HG03439 (cell line): ENCODE data around the gene UGT1A9.

Experiments
- ATAC-seq: cut with Tn5 transposase; IDR thresholded peaks from one replicate; pipeline ENCODE4 v1.9.1; 2021; ENCODE audit warnings: mild to moderate bottlenecking, moderate library complexity; ENCODE audit not compliant: unreplicated experiment

Gene UGT1A9

GRCh38 chr2:233813236-233814055 is 141.7 kb downstream of the UGT1A9 start:
- no peak for ATAC-seq

DNA sequence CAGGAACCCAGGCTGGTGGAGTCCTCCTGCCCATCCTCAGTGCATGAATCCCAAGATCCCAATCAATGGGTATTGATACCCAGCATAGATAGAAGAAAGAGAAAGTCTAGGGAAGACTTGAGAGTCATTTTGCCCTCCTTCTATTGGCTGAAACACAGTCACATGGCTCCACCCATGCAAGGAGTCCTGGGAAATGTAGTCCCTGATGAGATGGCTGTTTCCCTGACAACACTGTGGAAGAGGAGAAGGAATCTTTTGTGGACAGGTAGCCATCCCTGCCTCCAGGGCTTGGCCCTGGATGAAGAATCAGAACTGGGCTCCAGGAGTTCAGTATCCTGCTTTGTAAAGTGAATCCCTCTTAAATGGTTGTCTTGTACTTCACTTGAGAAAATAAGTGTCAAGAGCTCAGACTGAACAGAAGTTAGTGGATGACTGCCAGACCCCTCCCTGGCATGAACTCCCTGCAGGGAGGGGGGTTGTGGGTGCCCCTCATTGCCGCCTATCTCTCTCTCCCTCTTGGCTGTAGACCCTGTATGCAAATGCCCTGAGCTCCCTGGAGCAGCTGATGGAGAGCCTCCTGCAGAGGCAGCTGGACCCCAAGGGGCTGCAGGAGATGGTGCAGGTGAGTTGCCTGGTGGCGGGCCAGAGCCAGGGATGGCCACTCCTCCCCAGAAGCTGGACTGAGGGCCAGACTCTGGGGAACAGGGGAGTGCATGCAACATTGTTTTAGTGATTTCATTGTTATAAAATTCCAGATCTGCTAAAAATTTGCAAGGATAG is 142.5 kb downstream of the UGT1A9 start:
- ATAC-seq: no peak

- no peak for ATAC-seq
Observed at GRCh38 chr2:233815861-233816260, 144.2 kb downstream of the UGT1A9 start.

DNA sequence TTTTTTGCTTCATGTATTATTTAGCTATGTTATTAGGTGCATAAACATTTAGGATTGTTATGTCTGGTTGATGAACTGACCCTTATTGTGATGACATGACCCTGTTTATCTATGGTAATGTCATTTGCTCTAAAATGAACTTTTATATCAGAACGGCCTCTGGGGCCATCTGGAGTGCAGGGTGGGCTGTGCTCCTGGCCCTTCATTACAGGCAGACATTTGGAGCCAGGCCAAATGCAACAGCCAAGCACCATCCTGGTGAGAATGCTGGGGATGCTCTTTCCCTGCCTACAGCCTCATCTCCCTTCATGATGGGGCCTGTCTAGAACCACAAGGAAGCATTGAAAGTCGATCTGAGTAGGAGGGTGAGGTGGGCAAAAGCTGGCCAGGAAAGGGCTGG is 144.6 kb downstream of the UGT1A9 start:
- ATAC-seq: no peak

GRCh38 chr2:233816771-233817170 is 145.1 kb downstream of the UGT1A9 start:
- ATAC-seq: no peak

DNA sequence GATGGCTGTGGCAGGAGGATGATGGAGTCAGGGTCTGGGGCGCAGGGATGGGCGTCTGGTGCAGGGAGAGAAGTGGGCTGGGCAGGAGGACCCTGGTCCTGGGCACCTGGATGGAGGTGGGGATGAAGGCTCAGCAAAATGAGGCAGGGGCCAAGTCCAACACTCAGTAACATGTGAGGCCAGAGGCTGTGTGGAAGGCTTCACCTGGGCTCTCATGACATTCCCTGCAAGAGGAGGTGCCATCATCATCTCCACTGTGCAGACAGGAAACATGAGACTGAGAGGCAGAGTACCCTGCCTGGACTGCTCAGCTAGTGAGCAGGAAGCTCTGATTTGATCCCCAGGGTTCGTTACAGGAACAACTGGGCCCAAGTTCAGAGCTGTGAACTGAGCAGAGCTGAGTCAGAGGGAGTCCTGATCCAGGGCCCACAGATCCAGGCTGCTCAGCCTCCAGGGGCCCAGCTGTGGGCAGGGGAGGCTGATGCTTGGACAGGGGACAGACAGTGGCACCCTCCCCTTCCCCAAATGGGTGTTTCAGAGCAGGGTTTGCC is 145.7 kb downstream of the UGT1A9 start:
- ATAC-seq: no peak

DNA sequence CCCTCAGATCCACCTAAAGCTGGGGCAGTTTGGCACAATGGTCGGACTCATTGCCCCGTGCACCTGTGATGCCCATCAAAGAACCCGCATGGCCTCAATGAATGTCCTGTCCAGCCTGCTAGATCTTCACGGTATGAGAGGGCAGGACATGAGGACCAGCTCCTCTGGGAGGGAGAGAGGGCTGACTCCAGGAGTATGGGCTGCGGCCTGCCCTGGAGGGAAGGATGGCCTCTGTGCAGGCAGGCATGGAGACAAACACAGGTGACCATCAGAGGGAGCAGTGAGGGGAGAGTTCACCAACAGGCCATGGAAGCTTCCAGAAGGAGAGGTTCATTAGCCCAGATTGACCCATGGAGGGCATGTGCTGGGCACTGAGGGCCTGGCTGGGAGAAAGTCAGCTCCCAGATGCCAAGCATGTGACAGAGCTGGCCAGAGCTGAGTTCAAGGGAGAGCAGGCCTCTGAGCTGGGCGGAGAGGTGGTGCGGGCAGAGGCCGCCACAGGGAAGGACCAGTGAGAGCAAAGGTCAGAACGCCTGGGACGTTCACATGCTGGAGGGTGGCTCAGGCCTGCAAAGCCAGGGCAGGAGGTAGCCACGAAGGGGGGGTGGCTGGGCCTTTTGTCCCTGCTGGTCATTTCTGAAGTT is 146.4 kb downstream of the UGT1A9 start:
- ATAC-seq: no peak

DNA sequence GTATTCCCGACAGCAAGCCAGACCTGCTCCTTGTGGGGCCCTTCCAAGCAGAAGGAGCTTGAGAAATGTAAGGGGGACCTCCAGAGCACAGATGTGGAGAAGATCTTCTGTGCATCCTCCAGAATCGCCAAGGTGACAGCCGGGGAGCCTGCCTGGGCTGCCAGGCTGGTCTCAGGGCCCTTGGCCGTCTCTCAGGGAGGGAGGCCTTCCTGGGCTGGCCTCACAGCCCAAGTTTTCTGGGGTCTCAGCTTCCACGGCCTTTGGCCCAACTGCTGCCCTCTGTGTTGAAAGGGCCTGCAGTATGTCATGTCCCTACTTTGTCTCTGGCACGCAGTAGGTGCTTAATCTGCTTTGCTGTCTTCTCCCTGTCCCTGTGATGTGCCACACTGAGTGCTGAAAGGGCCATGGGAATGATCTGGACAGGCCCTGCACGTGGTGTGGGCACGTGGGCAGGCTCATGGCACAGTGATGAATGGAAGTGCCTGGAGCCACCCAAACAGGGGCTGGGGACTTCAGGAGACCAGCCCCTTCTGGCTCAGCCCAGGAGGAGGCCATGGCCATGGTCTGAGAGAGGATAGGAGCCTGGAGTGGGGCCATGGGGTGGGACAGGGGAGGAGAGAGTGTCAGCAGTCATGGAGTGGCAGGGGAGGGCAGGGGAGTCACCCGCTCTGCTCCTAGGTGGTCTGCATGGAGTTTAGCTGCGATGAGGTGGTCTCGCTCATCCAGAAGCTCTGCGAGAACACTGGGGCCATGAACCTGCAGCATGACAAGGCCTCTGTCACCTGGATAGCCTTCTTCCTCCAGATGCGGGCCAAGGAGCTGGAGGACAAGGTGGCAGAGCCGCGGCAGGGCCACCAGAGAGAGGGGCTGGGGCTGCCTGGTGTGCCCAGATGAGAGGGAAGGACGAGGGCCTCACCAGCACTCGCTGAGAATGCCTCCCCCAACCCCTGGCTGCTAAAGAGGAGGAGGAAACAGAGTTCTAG is 147.2 kb downstream of the UGT1A9 start:
- ATAC-seq: no peak

- ATAC-seq: no peak
Observed at GRCh38 chr2:233819884-233820773, 148.4 kb downstream of the UGT1A9 start.

DNA sequence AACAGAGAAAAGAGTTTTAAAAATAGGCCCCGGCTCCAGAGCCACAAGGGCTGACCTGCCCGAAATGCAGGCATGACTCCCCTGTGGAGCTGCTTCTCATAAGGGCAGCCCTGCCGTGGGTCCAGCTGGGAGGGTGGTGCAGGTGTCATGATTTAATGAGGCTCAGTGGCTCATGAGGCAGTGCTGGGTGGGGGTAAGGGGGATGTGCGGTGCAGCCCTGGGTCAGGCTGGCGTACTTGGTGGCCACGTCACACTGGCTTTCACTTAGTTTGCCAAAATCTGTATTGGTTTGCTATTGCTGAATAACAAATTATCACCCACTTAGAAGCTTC is 149.0 kb downstream of the UGT1A9 start:
- ATAC-seq: no peak

DNA sequence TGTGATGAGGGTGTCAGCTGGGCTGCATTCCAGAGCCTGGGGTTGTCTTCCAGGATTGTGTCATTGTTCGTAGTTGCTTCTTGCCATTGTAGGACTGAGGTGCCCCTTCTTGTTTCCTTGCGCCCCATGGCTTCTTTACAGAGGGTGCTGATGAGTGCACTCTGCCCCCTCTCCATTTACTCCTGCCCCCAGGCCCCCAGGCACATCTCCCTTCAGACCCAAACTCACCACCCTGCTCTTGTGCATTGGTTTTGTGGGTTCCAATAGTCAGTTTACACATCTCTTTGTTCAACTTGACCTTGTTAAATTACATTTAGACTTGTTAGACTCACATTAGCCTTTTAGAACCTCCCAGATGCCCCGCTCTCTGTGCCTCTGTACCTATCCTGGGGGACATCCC is 149.5 kb downstream of the UGT1A9 start:
- ATAC-seq: no peak

DNA sequence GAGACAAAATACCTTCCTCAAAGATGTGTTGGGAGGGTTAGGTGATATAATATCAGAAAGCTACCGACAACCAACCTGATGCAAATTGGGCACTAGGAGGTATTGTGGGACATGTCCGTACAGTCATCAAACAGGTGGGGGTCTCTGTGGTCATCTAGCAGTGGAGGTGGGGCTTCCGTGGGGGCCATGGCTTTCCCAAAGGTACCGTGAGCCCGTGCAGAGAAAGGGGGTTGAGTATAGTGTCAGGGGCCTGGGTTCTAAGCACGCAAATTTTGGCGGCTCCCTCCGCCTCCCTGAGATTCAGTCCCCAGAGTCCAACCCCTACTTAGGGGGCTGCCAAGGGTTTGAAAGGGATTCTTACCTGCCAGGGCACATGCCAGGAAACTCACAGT is 150.0 kb downstream of the UGT1A9 start:
- ATAC-seq: no peak

DNA sequence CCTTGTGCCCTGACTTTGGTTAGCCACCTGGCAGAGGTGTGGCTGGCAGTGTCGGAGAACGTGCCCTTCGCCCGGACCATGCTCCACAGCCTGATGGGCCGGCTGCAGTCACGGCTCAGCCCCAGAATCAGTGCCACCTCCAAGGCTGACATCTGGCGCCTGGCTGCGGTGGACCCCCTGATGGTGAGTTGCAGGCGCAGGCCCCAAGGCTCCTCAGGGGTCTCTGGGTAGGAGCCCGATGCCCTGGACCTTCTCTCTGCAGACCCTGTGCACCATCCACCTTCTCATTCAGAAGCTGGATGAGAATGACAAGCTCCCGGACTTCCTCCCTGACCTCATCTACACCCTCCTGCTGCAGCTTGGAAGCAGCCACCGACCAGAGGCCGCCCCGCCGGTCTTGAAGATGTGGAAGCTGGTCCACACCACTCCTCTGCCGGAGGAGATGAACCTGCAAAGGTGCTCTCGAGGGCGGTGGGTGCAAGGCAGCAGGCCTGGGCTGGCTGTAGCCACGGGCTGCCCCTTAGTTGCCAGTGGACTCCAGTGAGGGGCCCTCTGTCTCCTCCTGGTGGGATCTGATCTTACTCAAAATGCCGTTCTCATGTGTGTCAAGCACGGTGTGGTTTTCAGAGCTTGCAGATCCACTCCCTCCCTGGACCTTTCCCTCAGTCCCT is 150.5 kb downstream of the UGT1A9 start:
- ATAC-seq: no peak
